Stimulated activated CD8-positive, alpha-beta memory T cell treated with anti-CD3 and anti-CD28 coated beads, Interleukin-2, amount 100 ng/mL, for 48 hours (primary cell): Measurements from ENCODE around the gene FKBP1B.
"Not testable (repeated sequence)": the region's sequence is repeated elsewhere in the genome, so short reads cannot be mapped to it uniquely, and the experiment has no call there.

ENCODE experiments used
- DNase-seq, 2 donors: peaks; one replicate each; pipeline ENCODE4 v3.0.0-alpha.2; 2020; ENCODE audit warnings: low read depth in 2 of 2

The FKBP1B gene

DNA sequence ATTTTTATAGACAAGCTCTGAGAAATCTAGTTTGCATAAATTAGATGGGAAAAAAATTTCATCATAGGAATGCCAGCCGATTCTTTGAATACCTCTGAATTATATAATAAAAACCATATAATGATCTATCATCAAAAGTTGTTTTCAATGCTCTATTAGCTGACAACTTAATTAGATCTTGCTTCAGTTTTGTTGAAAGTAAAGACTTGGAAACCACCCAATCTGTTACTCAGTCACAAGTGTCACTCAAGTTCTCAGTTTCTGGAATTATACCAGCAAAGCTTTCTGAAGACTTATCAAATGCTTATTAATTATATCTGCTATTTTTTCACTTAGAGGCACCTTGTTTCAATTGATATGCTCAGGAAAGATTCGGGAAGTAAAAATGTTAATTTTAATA is 52.5 kb downstream of the FKBP1B start:
- DNase-seq = no peak

DNA sequence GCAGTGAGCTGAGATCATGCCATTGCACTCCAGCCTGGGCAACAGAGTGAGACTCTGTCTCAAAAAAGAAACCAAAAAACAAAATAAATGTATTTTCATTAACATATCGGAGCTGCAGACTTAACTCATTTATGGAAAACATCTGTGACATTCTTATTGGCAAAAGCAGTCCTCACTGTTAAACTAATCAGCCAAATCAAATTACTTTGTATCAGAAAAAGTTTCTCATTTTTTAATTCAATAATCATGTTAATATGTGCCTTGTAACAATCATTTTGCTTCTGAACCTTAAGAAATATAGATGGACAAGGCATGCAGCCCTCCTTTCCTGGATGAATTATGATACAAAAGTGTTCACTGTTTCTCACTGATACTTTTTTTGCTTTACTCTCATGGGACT is 53.1 kb downstream of the FKBP1B start:
- no peak for DNase-seq

DNA sequence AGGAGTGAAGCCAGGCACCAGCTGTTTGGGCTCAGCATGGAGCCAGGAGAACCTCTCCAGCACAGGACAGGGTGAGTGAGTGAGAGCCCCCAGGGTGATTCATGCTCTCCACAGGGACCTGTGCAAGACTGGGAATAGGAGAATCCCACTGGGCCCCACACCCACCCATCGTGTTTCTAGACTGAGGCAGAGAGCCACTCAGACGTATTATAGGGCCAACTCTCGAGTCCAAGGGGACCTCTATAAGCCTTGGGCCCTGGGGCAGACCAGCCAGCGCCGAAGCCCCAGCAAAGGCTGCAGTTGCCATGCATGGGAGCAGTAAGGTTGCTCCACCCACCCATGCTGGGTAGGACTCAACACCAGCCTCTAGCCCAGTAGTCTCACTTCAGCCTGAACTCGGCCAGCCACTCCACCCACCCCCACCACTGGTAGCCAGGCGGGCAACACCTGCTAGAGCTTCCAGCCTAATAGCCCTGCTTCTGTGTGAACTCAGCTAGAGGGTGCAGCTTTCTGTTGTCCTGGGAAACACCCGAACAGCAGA is 54.6 kb downstream of the FKBP1B start:
- DNase-seq = no peak

DNA sequence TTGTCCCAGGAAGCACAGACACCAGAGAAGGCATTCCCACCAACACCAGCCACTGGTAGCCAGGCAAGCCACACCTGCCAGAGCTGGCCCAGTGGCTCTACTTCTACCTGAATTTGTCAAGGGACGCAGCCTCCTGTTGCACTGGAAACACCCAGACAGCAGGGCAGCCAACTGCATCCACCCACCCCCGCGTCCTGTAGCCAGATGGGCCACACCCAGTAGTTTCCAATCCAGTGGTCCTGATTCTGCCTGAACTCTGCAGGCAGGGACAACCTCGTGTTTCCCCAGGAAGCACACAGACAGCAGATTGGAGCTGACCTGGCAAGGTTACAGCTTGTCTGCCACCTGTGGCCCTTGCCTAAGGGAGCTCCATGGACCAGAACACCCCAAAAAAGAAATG is 55.4 kb downstream of the FKBP1B start:
- DNase-seq = no peak

DNA sequence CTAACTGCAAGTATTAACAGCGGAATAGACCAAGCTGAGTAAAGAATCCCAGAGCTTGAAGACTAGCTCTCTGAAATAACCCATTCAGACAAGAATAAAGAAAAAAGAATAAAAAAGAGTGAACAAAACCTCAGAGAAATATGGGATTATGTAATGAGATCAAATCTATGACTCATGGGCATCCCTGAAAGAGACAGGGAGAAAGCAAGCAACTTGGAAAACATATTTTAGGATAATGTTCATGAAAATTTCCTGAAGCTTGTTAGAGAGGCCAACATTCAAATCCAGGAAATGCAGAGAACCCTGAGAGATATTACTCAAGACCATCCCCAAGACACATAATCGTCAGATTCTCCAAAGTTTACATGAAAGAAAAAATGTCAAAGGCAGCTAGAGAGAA is 56.3 kb downstream of the FKBP1B start:
- DNase-seq = no peak

DNA sequence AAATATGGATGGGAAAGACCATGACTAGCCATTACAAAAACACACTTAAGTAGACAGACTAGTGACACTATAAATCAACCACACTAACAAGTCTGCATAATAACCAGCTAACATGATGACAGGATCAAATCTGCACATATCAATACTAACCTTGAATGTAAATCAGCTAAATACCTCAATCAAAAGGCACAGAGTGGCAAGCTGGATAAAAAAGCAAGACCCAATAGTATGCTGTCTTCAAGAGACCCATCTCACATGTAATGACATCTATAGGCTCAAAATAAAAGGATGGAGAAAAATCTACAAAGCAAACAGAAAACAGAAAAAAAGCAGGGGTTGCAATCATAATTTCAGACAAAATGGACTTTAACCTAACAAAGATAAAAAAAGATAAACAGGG is 57.2 kb downstream of the FKBP1B start:
- no peak for DNase-seq

DNA sequence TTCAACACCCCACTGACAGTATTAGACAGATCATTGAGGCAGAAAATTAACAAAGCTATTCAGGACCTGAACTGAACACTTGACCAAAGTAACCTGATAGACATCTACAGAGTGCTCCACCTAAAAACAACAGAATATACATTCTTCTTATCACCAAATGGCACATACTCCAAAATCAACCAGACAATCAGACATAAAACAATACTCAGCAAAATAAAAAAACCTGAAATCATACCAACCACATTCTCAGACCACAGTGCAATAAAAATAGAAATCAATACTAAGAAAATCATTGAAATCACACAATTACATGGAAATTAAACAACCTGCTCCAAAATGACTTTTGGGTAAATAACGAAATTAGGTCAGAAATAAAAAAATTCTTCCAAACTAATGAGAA is 57.8 kb downstream of the FKBP1B start:
- DNase-seq = no peak

DNA sequence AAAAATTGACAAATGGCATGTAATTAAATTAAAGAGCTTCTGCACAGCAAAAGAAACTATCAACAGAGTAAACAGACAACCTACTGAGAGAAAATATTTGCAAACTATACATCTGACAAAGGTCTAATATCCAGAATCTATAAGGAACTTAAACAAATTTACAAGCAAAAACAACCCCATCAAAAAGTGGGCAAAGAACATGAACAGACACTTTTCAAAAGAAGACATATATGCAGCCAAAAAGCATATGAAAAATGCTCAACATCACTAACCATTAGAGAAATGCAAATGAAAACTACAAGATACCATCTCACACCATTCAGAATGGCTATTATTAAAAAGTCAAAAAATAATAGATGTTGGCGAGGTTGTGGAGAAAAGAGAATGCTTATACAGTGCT is 59.9 kb downstream of the FKBP1B start:
- DNase-seq = not testable (repeated sequence)

DNA sequence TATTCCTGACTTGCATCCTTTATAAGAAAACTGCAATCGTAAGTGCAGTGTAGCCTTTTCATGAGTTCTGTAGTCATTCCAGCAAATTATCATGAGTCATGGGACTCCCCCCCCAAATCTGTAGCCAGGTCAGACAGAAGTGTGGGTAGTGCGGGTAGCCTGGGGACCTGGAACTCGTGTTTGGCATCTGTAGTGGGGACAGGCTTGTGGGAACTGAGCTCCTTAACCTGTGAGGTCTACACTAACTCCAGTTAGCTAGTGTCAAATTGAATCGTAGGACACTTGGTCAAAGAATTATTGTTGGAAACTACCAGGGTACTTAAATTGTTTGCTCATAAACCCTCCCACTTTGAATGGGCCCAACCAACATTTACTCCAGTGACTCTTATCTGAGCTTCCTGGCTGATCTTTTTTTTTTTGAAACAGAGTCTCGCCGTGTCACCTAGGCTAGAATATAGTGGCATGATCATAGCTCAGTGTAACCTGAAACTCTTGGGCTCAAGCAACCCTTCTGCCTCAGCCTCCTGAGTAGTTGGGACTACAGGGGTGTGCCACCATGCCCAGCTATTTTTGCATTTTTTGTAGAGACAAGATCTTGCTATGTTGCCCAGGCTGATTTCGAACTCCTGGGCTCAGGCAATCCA is 61.2 kb downstream of the FKBP1B start:
- DNase-seq = no peak

DNA sequence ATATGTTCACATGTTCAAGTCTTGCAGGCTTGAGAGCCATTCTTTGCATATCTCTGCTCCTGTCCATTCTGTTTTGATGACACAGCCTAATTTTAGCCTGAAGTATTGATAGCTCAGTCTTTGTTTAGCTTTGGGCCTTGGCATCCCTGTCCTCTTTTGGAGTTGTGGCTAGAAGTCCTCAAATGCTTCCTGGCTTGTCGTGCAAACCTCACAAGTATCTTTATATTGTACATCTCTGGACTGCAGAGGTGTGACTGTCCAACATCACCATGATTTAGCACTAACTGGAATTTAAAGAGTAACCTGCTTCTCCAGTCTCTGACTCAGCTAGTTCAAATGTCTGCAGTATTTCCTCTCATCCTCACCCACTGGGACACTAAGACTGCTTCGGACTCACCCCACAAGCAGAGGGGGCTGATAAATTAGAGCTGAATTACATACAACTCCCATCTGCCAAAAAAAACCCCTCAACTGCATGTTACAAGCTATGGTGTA is 61.9 kb downstream of the FKBP1B start:
- DNase-seq = no peak
